Measurements from ENCODE around the gene MYO10. TPM values are rescaled to one million over a fixed set of nuclear protein-coding genes. Genes with fewer than 3 reads are reported as not detected.

The MYO10 gene
- total and polyA plus RNA-seq, 2 of the 8 experiments (the other 6 are each of a cell fraction or from before 2014, with no cell fraction given): 21.5 to 107 TPM

GRCh38 chr5:16858151-16858550 is 77.9 kb downstream of the MYO10 start:
- Histone ChIP-seq H3K27me3 (replicated peaks in 1 of 4; ENCODE audit: control insufficient read depth in 3 of 4, extremely low read depth in 1 of 4, insufficient read depth in 3 of 4, low read length in 3 of 4) (no peaks in the 10 kb centered on the region), H3K14ac (ENCODE audit: insufficient read length) (no peak overlapping the region), H3K4ac (replicated peaks; ENCODE audit: insufficient read length, low read depth, low read length) (no peak overlapping the region), H3K56ac (replicated peaks; ENCODE audit: insufficient read length, low read depth, low read length) (no peak overlapping the region), H3K4me3 (ENCODE audit: extremely low read depth in 1 of 4, insufficient read depth in 2 of 4, low read depth in 3 of 4, low read length in 4 of 4) (no peak overlapping the region), H3K23ac (ENCODE audit: insufficient read length) (no peak overlapping the region), H3K79me2 (ENCODE audit: control insufficient read depth in 1 of 2, insufficient read depth in 2 of 2, low read length in 2 of 2) (peaks cover 0 to 31% of the 10 kb centered on the region in 2 experiments; a peak in 2 of 4 replicates), H3K9ac (replicated peaks in 1 of 4; ENCODE audit: extremely low read depth in 1 of 4, low read depth in 3 of 4, low read length in 3 of 4) (no peak overlapping the region), H2BK20ac (ENCODE audit: low read length) (no peak overlapping the region), H3K36me3 (ENCODE audit: control insufficient read depth in 2 of 4, insufficient read depth in 4 of 4, low read length in 3 of 4) (no peaks in the 10 kb centered on the region), H3K4me1 (replicated peaks in 1 of 4; ENCODE audit: control insufficient read depth in 3 of 4, insufficient read depth in 4 of 4, low read length in 3 of 4) (peaks cover 0 to 13% (median 7%) of the 10 kb centered on the region in 4 experiments; a peak in 4 of 7 replicates), H2BK120ac (replicated peaks; ENCODE audit: low read depth, low read length) (no peak overlapping the region), H4K5ac (ENCODE audit: insufficient read length, low read depth, low read length) (no peak overlapping the region), H2BK12ac (ENCODE audit: low read depth, low read length) (no peak overlapping the region), H3K9me3 (ENCODE audit: insufficient read depth in 2 of 2, low read depth in 1 of 2, low read length in 1 of 2) (no peaks in the 10 kb centered on the region), H3K79me1 (ENCODE audit: low read depth, low read length) (peaks cover 10% of the 10 kb centered on the region), H2BK5ac (ENCODE audit: low read depth, low read length) (no peak overlapping the region), H4K91ac (replicated peaks; ENCODE audit: insufficient read length, low read length) (no peak overlapping the region), H4K8ac (ENCODE audit: extremely low read depth, insufficient read depth, low read length) (no peak overlapping the region), H2AFZ (ENCODE audit: low read length) (no peak overlapping the region), H2BK15ac (ENCODE audit: low read length) (no peak overlapping the region), H3K4me2 (ENCODE audit: insufficient read depth in 1 of 2, low read depth in 2 of 2, low read length in 2 of 2) (no peak overlapping the region), H3K18ac (ENCODE audit: extremely low read depth, low read length) (no peak overlapping the region), H3K23me2 (ENCODE audit: low read depth, low read length) (no peaks in the 10 kb centered on the region), H4K20me1 (replicated peaks in 1 of 2; ENCODE audit: control insufficient read depth in 1 of 2, insufficient read depth in 2 of 2, low read length in 2 of 2) (no peaks in the 10 kb centered on the region), H3K27ac (ENCODE audit: low read depth, low read length) (no peak overlapping the region), H2AK5ac (ENCODE audit: low read depth, low read length) (no peak overlapping the region)
- POLR2A ChIA-PET (ENCODE audit: partially characterized antibody): interaction anchor here (0.5 kb wide), 1 partner anchor 11 kb away, joined by 4 read pairs; no protein-coding TSS in a partner anchor
- CTCF ChIA-PET (ENCODE audit: partially characterized antibody): interaction anchor here (1.1 to 1.6 kb wide), 3 partner anchors 15 to 333 kb away, joined by 3 read pairs; no protein-coding TSS in a partner anchor
- WGBS, 2 experiments (ENCODE audit: extremely low coverage in 1 of 2, insufficient coverage in 1 of 2, insufficient read length in 1 of 2, insufficient replicate concordance in 2 of 2, low coverage in 1 of 2, low lambda C conversion rate in 2 of 2, missing lambda C conversion rate in 1 of 2): 90% methylated on average over 6 of the region's 6 CpGs; no CpG with 5 or more reads in 1 of the 2 experiments
- FAIRE-seq (no peak), DNase-seq (ENCODE audit: low read depth in 1 of 2, low spot score in 2 of 2) (no peak)
- TF ChIP-seq CEBPB (IDR thresholded peaks at IDR 0.05; ENCODE audit: low read depth, low read length) (no peak), RFX5 (IDR thresholded peaks at IDR 0.05; ENCODE audit: borderline replicate concordance, low read depth, low read length) (no peak)
